AG04450 (cell line): Measurements from ENCODE around the gene ST3GAL3. TPM values are rescaled to one million over a fixed set of nuclear protein-coding genes. Genes with fewer than 3 reads are reported as not detected.

Source experiments
- CTCF ChIA-PET: fragments of 300-600, 350-600 bp; formaldehyde crosslinking; extraction: SDS; loops from one replicate; lab custom pipeline; 2022; ENCODE audit warnings: antibody characterized with exemption, inconsistent platforms; lab: Charles Lee
- POLR2A ChIA-PET: fragments of 350-600 bp; formaldehyde crosslinking; extraction: SDS; loops from one replicate; lab custom pipeline; 2021; ENCODE audit warnings: antibody characterized with exemption, inconsistent platforms; lab: Yijun Ruan, JAX
- DNase-seq: peaks from one replicate; pipeline ENCODE4 v3.0.0-alpha.2; 2011; ENCODE audit warnings: low read depth, low spot score
- H3K27ac ChIP-seq: one replicate; pipeline ENCODE4 v1.5.1; 2012; ENCODE audit warnings: low read depth, low read length, control low read depth
- H3K27me3 ChIP-seq: one replicate; pipeline ENCODE4 v1.6.0; 2012; ENCODE audit warnings: low read length; ENCODE audit not compliant: control insufficient read depth, insufficient read depth
- H3K4me3 ChIP-seq: 2 replicates; pipeline ENCODE4 v1.5.1; 2011; ENCODE audit warnings: mild to moderate bottlenecking, low read depth, low read length, control low read depth
- H3K9me3 ChIP-seq: 2 replicates; pipeline ENCODE4 v1.5.1; 2012; ENCODE audit warnings: low read length; ENCODE audit not compliant: control insufficient read depth, insufficient read depth
- CTCF ChIP-seq: IDR thresholded peaks from 2 replicates; pipeline ENCODE4 v1.5.1; 2011; ENCODE audit warnings: low read depth, low read length, control low read depth, inconsistent platforms
- polyA plus RNA-seq: library from polyadenylated mRNA; depleted of rRNA; stranded (reverse); fragments of >200 nt; gene quantifications from 2 replicates; pipeline ENCODE4 v1.2.3, GENCODE V29; 2011

ST3GAL3 gene
- polyA plus RNA-seq, 1 experiment: 11.5 TPM

GRCh38 chr1:43931711-43932660, 224.7 kb downstream of the ST3GAL3 start:
- TF ChIP-seq CTCF: no peak
- POLR2A ChIA-PET: no interaction called here
- no peak overlapping the region for H3K4me3 ChIP-seq
- no peak for DNase-seq
- CTCF ChIA-PET: interaction anchor here (4.5 to 6.8 kb wide), 3 partner anchors 14 to 169 kb away, joined by 29 to 438 read pairs (median 80); partner anchors contain the start of gene IPO13
- peaks cover 12% of the 10 kb centered on the region for H3K9me3 ChIP-seq
- H3K27me3 ChIP-seq: no peaks in the 10 kb centered on the region
- H3K27ac ChIP-seq: no peak overlapping the region

- DNase-seq: no peak
- ChIA-PET POLR2A (interaction anchor here (0.6 kb wide), 2 partner anchors 11 to 75 kb away, joined by 4 to 5 read pairs; no protein-coding TSS in a partner anchor), CTCF (interaction anchor here (0.6 to 6.8 kb wide), 5 partner anchors 13 to 975 kb away, joined by 3 to 438 read pairs (median 10); partner anchors contain the start of gene IPO13)
- H3K9me3 ChIP-seq: peaks cover 12% of the 10 kb centered on the region
- no peak for TF ChIP-seq CTCF
- H3K4me3 ChIP-seq: peak overlapping the region; percentile 49
- H3K27ac ChIP-seq: no peak overlapping the region
- H3K27me3 ChIP-seq: no peaks in the 10 kb centered on the region
Observed at GRCh38 chr1:43932786-43933385, 225.6 kb downstream of the ST3GAL3 start.

- TF ChIP-seq CTCF: no peak
- Histone ChIP-seq H3K4me3 (peak within 1 kb of the TSS; percentile 49), H3K9me3 (peaks cover 12% of the 10 kb centered on the region), H3K27ac (no peak within 1 kb of the TSS), H3K27me3 (no peaks in the 10 kb centered on the region)
- ChIA-PET CTCF (interaction anchor here (0.6 to 6.8 kb wide), 22 partner anchors 10 to 974 kb away, joined by 3 to 438 read pairs (median 10); partner anchors contain the start of genes DPH2, IPO13, KDM4A and ST3GAL3), POLR2A (interaction anchor here (0.6 to 2.2 kb wide), 3 partner anchors 10 to 170 kb away, joined by 4 to 21 read pairs (median 5); no protein-coding TSS in a partner anchor)
- no peak for DNase-seq
Observed at GRCh38 chr1:43933386-43934100, 226.2 kb downstream of the ST3GAL3 start, which contains the start of gene ARTN. ARTN (plus strand) TSS chr1:43933801; CDS start chr1:43935657, 1,856 bp downstream.

- H3K27me3 ChIP-seq: no peaks in the 10 kb centered on the region
- DNase-seq: no peak
- H3K27ac ChIP-seq: no peak overlapping the region
- H3K4me3 ChIP-seq: no peak overlapping the region
- H3K9me3 ChIP-seq: peaks cover 11% of the 10 kb centered on the region
- ChIA-PET CTCF (interaction anchor here (0.7 to 6.8 kb wide), 70 partner anchors 8 to 707 kb away, joined by 3 to 438 read pairs (median 5); partner anchors contain the start of genes DPH2, IPO13, KDM4A and PTPRF), POLR2A (interaction anchor here (0.6 to 2.2 kb wide), 5 partner anchors 11 to 284 kb away, joined by 3 to 21 read pairs (median 3); partner anchors contain the start of gene KDM4A)
- TF ChIP-seq CTCF: peak; percentile 90
Observed at GRCh38 chr1:43934101-43934985, 227.0 kb downstream of the ST3GAL3 start.
